Neural progenitor cell (in vitro differentiated cells): ENCODE data around the gene PLS3.

Source experiments
- CTCF ChIP-seq: fragments of 200-600 bp; sonication (generic); IDR thresholded peaks from 2 replicates; pipeline ENCODE4 v1.5.1; 2017; ENCODE audit warnings: antibody characterized with exemption, mild to moderate bottlenecking
- EZH2phosphoT487 ChIP-seq: fragments of 200-600 bp; sonication (generic); IDR thresholded peaks from 2 replicates; pipeline ENCODE4 v1.6.1; 2017; ENCODE audit warnings: antibody characterized with exemption

DNA sequence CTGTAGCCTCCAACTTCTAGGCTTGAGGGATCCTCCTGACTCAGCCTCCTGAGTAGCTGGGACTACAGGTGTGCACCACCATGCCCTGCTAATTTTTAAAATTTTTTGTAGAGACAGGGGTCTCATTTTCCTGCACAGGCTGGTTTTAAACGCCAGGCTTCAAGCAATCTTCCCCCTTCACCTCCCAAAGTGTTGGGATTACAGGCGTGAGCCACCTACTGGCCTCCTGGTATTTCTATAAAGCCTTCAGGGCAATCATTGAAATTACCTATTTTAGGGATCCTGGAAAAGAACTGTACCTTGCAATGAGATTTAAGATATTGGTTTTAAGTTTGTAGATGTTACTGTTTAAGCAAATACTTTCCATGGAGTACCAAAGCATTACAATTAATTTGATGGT, 13.5 kb upstream of the PLS3 start:
- no peak for TF ChIP-seq EZH2phosphoT487
- TF ChIP-seq CTCF: peak; percentile 54
